GM18520 (cell line): ENCODE results near the gene ZNF615.
"Not testable (repeated sequence)": the region's sequence is repeated elsewhere in the genome, so short reads cannot be mapped to it uniquely, and the experiment has no call there.

Experiments
- ATAC-seq: cut with Tn5 transposase; IDR thresholded peaks from one replicate; pipeline ENCODE4 v1.9.1; 2021; ENCODE audit not compliant: unreplicated experiment

Gene ZNF615

GRCh38 chr19:51980926-51981325 lies 27.1 kb downstream of the ZNF615 start:
- not testable (repeated sequence) for ATAC-seq

GRCh38 chr19:51980116-51980736 lies 27.8 kb downstream of the ZNF615 start:
- ATAC-seq = no peak

- ATAC-seq = no peak
These were observed 29.1 kb downstream of the ZNF615 start for GRCh38 chr19:51978882-51979281.

- no peak for ATAC-seq
These were observed 30.7 kb downstream of the ZNF615 start for GRCh38 chr19:51977346-51977745.

GRCh38 chr19:51976852-51977251 lies 31.2 kb downstream of the ZNF615 start:
- ATAC-seq = no peak

- ATAC-seq = not testable (repeated sequence)
These were observed 32.2 kb downstream of the ZNF615 start for GRCh38 chr19:51975787-51976186.

GRCh38 chr19:51971624-51972023 lies 36.4 kb downstream of the ZNF615 start:
- ATAC-seq = no peak

GRCh38 chr19:51970718-51971117 lies 37.3 kb downstream of the ZNF615 start:
- no peak for ATAC-seq

GRCh38 chr19:51965583-51965982 lies 42.4 kb downstream of the ZNF615 start:
- ATAC-seq = no peak

- not testable (repeated sequence) for ATAC-seq
These were observed 47.3 kb downstream of the ZNF615 start for GRCh38 chr19:51960621-51961233.

- ATAC-seq = no peak
These were observed 48.2 kb downstream of the ZNF615 start for GRCh38 chr19:51959791-51960190.

- not testable (repeated sequence) for ATAC-seq
These were observed 50.2 kb downstream of the ZNF615 start for GRCh38 chr19:51957846-51958245.

GRCh38 chr19:51948975-51949374 lies 59.0 kb downstream of the ZNF615 start:
- no peak for ATAC-seq

GRCh38 chr19:51946602-51947001 lies 61.4 kb downstream of the ZNF615 start:
- no peak for ATAC-seq

GRCh38 chr19:51944798-51945552 lies 63.0 kb downstream of the ZNF615 start:
- ATAC-seq = no peak
